Transverse colon (tissue), 4 donors: ENCODE measurements around the gene FAM72B. TPM values are rescaled to one million over a fixed set of nuclear protein-coding genes. Genes with fewer than 3 reads are reported as not detected.
A peak's percentile ranks its signal among the peaks of the same experiment; 100 is the strongest.
"Not testable (repeated sequence)": the region's sequence is repeated elsewhere in the genome, so short reads cannot be mapped to it uniquely, and the experiment has no call there.

Source experiments
- DNase-seq: peaks from one replicate; pipeline ENCODE4 v3.0.0-alpha.2; 2019
- H3K27ac ChIP-seq, 4 donors: fragments of 200-600 bp; sonication (generic); 2 replicates each; pipeline ENCODE4 v1.5.1; 2016 to 2018; ENCODE audit warnings: inconsistent platforms in 4 of 4
- H3K27me3 ChIP-seq: fragments of 200-600 bp; sonication (generic); 2 replicates; pipeline ENCODE4 v1.5.1; 2017; ENCODE audit warnings: inconsistent platforms
- H3K36me3 ChIP-seq, 4 donors: fragments of 200-600 bp; sonication (generic); 2 replicates each; pipeline ENCODE4 v1.5.1; 2017 to 2019; ENCODE audit warnings: inconsistent platforms in 4 of 4
- H3K4me1 ChIP-seq, 4 donors: fragments of 200-600 bp; sonication (generic); 2 replicates each; pipeline ENCODE4 v1.5.1; 2017 to 2020; ENCODE audit warnings: inconsistent platforms in 4 of 4
- H3K4me3 ChIP-seq, 4 donors: fragments of 200-600 bp; sonication (generic); 1 replicate in 1 of 4; 2 replicates in 3 of 4; pipeline versions ENCODE4 v1.5.1 to v1.6.1; 2017 to 2019; ENCODE audit warnings: inconsistent platforms in 4 of 4
- H3K9me3 ChIP-seq, 2 donors: fragments of 200-600 bp; sonication (generic); 2 replicates each; pipeline ENCODE4 v1.5.1; 2017 to 2019; ENCODE audit warnings: inconsistent platforms in 2 of 2
- WGBS, 2 donors: methylation state at CpG; one replicate each; pipeline ENCODE4 v1.1.5; 2018; ENCODE audit warnings: low coverage in 1 of 2; 5-methylcytosine and 5-hydroxymethylcytosine counted together
- in situ Hi-C, 4 donors: fragments of 200-750 bp; cut with MboI; loops; one replicate each; pipeline versions ENCODE4 v1.15.0 to v1.15.1; 2017; ENCODE audit warnings: low sequenced_read_pairs in 3 of 4, low pct_ligation_motif_present in 1 of 4, low pct_unique_long_range_greater_than_20kb in 1 of 4
- intact Hi-C: fragments of 100-400 bp; cut with DNase I; formaldehyde crosslinking; loops from one replicate; pipeline ENCODE4 v1.15.1; 2023; ENCODE audit warnings: low total_unique reads
- total RNA-seq, 4 donors: library from RNA; depleted of rRNA; stranded (reverse); fragments of >200 nt; gene quantifications; one replicate each; pipeline ENCODE4 v1.1.0, GENCODE V29; 2016

Gene FAM72B
- total RNA-seq, 4 donors from 2014 or later = 0.32 to 1.2 TPM; not detected in 2

DNA sequence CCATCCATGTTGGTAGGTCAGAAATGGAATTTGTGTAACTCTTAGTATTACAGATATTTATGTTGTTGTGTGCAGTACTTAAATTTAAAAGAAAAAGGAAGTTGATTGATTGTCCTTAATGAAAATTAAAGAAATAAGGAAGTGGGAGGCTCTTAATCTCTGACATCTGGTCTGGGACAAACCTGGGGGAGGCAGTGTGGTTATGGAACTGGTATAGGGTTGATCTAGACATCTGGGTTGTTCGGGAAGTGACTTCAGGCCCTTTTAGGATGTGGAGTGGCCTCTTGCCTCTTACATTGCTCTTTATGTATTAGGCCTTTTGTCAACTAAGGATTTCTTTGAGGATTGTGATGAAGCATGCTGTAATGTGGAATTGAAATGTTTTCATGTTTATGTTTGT, 16.1 kb upstream of the FAM72B start:
- H3K36me3 ChIP-seq, in situ Hi-C loops, DNase-seq, H3K27ac ChIP-seq, H3K27me3 ChIP-seq, H3K9me3 ChIP-seq, intact Hi-C loops, H3K4me1 ChIP-seq, H3K4me3 ChIP-seq: not testable (repeated sequence)
- WGBS, 2 donors = no CpG with 5 or more reads among the region's 1 CpG

GRCh38 chr1:121199763-121200162, 15.6 kb upstream of the FAM72B start:
- H3K4me1 ChIP-seq, in situ Hi-C loops, H3K36me3 ChIP-seq, H3K27ac ChIP-seq, H3K27me3 ChIP-seq, H3K9me3 ChIP-seq, intact Hi-C loops, DNase-seq, H3K4me3 ChIP-seq: not testable (repeated sequence)
- WGBS, 2 donors = 100% methylated on average over 1 of the region's 3 CpGs; no CpG with 5 or more reads in 1 of the 2 donors

GRCh38 chr1:121197095-121197882, 13.1 kb upstream of the FAM72B start:
- H3K9me3 ChIP-seq, H3K4me3 ChIP-seq, in situ Hi-C loops, DNase-seq, H3K36me3 ChIP-seq, H3K27me3 ChIP-seq, H3K4me1 ChIP-seq, intact Hi-C loops, H3K27ac ChIP-seq: not testable (repeated sequence)
- WGBS, 2 donors = 100% methylated on average over 1 of the region's 7 CpGs; no CpG with 5 or more reads in 1 of the 2 donors

GRCh38 chr1:121192512-121192911, 8.4 kb upstream of the FAM72B start:
- H3K36me3 ChIP-seq, H3K27ac ChIP-seq, DNase-seq, H3K9me3 ChIP-seq, H3K27me3 ChIP-seq, H3K4me1 ChIP-seq, in situ Hi-C loops, intact Hi-C loops, H3K4me3 ChIP-seq: not testable (repeated sequence)
- WGBS, 2 donors = no CpG with 5 or more reads among the region's 2 CpGs

GRCh38 chr1:121187914-121188313, 3.8 kb upstream of the FAM72B start:
- intact Hi-C loops, DNase-seq: not testable (repeated sequence)

DNA sequence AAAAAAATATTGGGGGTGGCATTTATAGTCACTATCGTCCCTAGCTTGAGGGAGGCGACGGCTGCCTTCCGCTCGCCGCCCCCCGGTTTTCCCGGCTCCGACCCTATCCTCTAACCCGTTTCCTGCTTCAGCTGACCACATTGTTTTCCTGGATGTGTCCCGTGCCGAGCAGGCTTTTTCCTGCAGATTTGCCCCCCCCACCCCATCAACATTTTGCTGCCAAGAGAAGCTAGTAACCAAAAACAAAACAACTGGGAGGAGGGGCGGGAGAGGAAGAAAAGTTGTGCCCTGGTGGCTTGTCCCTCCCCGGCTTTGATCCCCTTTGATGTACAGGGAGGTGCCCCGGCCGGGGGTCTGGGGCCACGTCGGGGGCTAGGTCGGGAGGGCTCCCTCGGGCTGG, 2.1 kb upstream of the FAM72B start:
- H3K9me3 ChIP-seq, in situ Hi-C loops, H3K36me3 ChIP-seq, H3K27me3 ChIP-seq, H3K4me1 ChIP-seq, intact Hi-C loops: not testable (repeated sequence)
- WGBS, 2 donors = no CpG with 5 or more reads among the region's 20 CpGs
- H3K4me3 ChIP-seq = peak overlapping the region in 2 of 4 donors; percentile 18 to 40
- H3K27ac ChIP-seq = peak overlapping the region in 2 of 4 donors; percentile 55 to 67
- peak; percentile 14 for DNase-seq

More at GRCh38 chr1:121187914-121188313, 3.8 kb upstream of the FAM72B start:
- H3K27ac ChIP-seq, H3K27me3 ChIP-seq, H3K9me3 ChIP-seq, H3K4me1 ChIP-seq, H3K36me3 ChIP-seq, in situ Hi-C loops, H3K4me3 ChIP-seq: not testable (repeated sequence)
- 80 to 100% methylated on average over 1 to 5 of the region's 5 CpGs for WGBS, 2 donors

GRCh38 chr1:121185140-121185708, 1.1 kb upstream of the FAM72B start:
- H3K4me1 ChIP-seq, H3K27me3 ChIP-seq, H3K36me3 ChIP-seq, H3K9me3 ChIP-seq, intact Hi-C loops, in situ Hi-C loops: not testable (repeated sequence)
- peak overlapping the region in 3 of 4 donors; percentile 33 to 62 (median 47) for H3K4me3 ChIP-seq
- H3K27ac ChIP-seq = peak overlapping the region; percentile 73 to 90 (median 85)
- WGBS, 2 donors = no CpG with 5 or more reads among the region's 48 CpGs
- peak; percentile 12 for DNase-seq

DNA sequence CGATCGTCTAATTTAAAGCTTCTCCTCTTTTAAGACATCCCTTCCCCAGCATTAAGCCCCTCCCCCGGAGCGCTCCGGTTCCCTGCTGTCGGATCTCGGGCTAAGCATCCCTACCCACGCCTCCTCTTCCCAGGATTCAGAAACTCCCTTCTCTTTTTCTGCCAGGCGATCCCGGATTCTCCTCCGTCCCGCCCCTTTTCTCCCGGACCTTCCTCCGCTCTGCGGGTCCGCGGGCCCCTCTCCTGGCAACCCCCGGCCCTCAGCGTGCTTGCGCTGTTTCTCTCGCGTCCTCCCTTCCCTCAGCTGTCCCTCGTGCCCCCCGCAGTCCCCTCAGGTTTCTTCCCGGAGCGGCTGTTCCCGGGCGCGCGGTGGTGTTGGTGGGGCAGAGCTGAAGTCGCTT, 273 bp downstream of the FAM72B start:
- in situ Hi-C loops, H3K27ac ChIP-seq, H3K27me3 ChIP-seq, H3K4me1 ChIP-seq, H3K36me3 ChIP-seq, DNase-seq, H3K9me3 ChIP-seq, intact Hi-C loops: not testable (repeated sequence)
- WGBS, 2 donors = 1% methylated on average over 18 of the region's 31 CpGs; no CpG with 5 or more reads in 1 of the 2 donors
- H3K4me3 ChIP-seq = peak overlapping the region in 3 of 4 donors; percentile 23 to 34 (median 30)

DNA sequence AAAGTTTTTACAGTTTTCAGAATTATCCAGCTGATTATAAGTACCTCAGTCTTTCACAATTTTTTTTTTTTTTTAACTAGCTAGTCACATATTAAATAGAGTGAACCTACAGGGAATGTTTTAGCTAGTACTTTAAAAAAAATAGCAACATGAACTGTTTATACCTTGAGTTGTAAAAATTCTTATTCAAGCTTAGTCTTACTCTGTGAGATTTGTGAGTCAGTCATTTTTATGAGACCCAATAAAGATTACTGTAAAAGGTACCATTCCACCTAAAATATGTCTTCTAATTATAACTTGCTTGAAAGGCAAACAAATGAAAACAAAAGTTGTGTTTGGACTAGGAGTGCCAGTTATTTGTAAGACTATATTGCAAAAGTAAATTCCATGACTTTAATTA, 5.9 kb downstream of the FAM72B start:
- H3K4me1 ChIP-seq, H3K36me3 ChIP-seq, DNase-seq, in situ Hi-C loops, H3K27me3 ChIP-seq, H3K4me3 ChIP-seq, H3K9me3 ChIP-seq, intact Hi-C loops, H3K27ac ChIP-seq: not testable (repeated sequence)

DNA sequence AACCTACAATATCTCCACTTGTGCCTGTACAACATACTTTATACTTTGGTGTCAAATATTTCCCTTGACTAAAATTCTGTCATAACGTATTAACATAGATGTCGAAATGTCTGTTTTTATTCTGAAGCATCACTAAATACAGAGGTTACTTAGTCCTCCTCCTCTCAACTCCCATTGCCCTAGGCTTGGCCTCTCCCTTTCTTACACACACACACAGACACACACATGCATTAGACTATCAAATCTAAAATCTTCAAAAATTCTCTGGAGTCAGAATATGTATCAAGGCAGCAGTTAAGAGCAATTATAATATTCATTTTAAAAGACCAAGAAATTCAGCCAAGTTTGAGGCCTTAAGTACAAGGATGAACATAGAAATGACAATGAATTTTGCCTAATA, 7.5 kb downstream of the FAM72B start:
- H3K36me3 ChIP-seq, H3K4me1 ChIP-seq, H3K27ac ChIP-seq, H3K27me3 ChIP-seq, in situ Hi-C loops, intact Hi-C loops, DNase-seq, H3K4me3 ChIP-seq, H3K9me3 ChIP-seq: not testable (repeated sequence)
- WGBS, 2 donors = 88% methylated on average over 2 of the region's 2 CpGs; no CpG with 5 or more reads in 1 of the 2 donors

GRCh38 chr1:121168152-121168668, 15.9 kb downstream of the FAM72B start:
- in situ Hi-C loops = not testable (repeated sequence)

More at GRCh38 chr1:121168152-121168668, 15.9 kb downstream of the FAM72B start:
- H3K36me3 ChIP-seq, H3K4me1 ChIP-seq, intact Hi-C loops, H3K9me3 ChIP-seq, H3K4me3 ChIP-seq, DNase-seq, H3K27ac ChIP-seq, H3K27me3 ChIP-seq: not testable (repeated sequence)
- 93% methylated on average over 2 of the region's 3 CpGs; no CpG with 5 or more reads in 1 of the 2 donors for WGBS, 2 donors
